GM23248 (cell line): Measurements from ENCODE around the gene FAM241A. TPM values are rescaled to one million over a fixed set of nuclear protein-coding genes. Genes with fewer than 3 reads are reported as not detected.

Experiments used
- DNase-seq: peaks from one replicate; pipeline ENCODE4 v3.0.0-alpha.2; 2015
- H2AFZ ChIP-seq: fragments of 200-600 bp; sonication (generic); 2 replicates; pipeline ENCODE4 v1.6.1; 2016; ENCODE audit warnings: antibody characterized with exemption
- H3F3A ChIP-seq: fragments of 200-600 bp; sonication (generic); 2 replicates; pipeline ENCODE4 v1.6.1; 2016; ENCODE audit warnings: mild to moderate bottlenecking, antibody characterized with exemption, mixed run types; ENCODE audit not compliant: insufficient read depth
- H3K27ac ChIP-seq: fragments of 200-600 bp; sonication (generic); 2 replicates; pipeline ENCODE4 v1.5.1; 2016; ENCODE audit warnings: mild to moderate bottlenecking
- H3K27me3 ChIP-seq: fragments of 200-600 bp; sonication (generic); replicated peaks from 2 replicates; pipeline ENCODE4 v1.6.1; 2016; ENCODE audit warnings: mild to moderate bottlenecking; ENCODE audit not compliant: insufficient read depth
- H3K36me3 ChIP-seq: fragments of 200-600 bp; sonication (generic); 2 replicates; pipeline ENCODE4 v1.6.1; 2016; ENCODE audit warnings: low read depth, mild to moderate bottlenecking
- H3K4me1 ChIP-seq: fragments of 200-600 bp; sonication (generic); 2 replicates; pipeline ENCODE4 v1.6.1; 2016; ENCODE audit warnings: mild to moderate bottlenecking; ENCODE audit not compliant: insufficient read depth
- H3K4me2 ChIP-seq: fragments of 200-600 bp; sonication (generic); one replicate; pipeline ENCODE4 v1.6.1; 2016; ENCODE audit warnings: mild to moderate bottlenecking; ENCODE audit not compliant: unreplicated experiment
- H3K4me3 ChIP-seq: fragments of 200-600 bp; sonication (generic); 2 replicates; pipeline ENCODE4 v1.5.1; 2016; ENCODE audit warnings: mild to moderate bottlenecking
- H3K79me2 ChIP-seq: fragments of 200-600 bp; sonication (generic); 2 replicates; pipeline ENCODE4 v1.6.1; 2016; ENCODE audit warnings: mild to moderate bottlenecking; ENCODE audit not compliant: insufficient read depth
- H3K9ac ChIP-seq: fragments of 200-600 bp; sonication (generic); 2 replicates; pipeline ENCODE4 v1.6.1; 2016; ENCODE audit warnings: mild to moderate bottlenecking
- H3K9me2 ChIP-seq: fragments of 200-600 bp; sonication (generic); 2 replicates; pipeline ENCODE4 v1.6.1; 2016; ENCODE audit warnings: mixed run types, mild to moderate bottlenecking, moderate library complexity; ENCODE audit not compliant: insufficient read depth
- H3K9me3 ChIP-seq: fragments of 200-600 bp; sonication (generic); one replicate; pipeline ENCODE4 v1.6.1; 2017; ENCODE audit warnings: low read depth
- H4K20me1 ChIP-seq: fragments of 200-600 bp; sonication (generic); 2 replicates; pipeline ENCODE4 v1.6.0; 2016; ENCODE audit not compliant: insufficient read depth
- EZH2 ChIP-seq: fragments of 200-600 bp; sonication (generic); IDR thresholded peaks from 2 replicates; pipeline ENCODE4 v1.6.1; 2018; ENCODE audit warnings: antibody characterized with exemption, mild to moderate bottlenecking; ENCODE audit not compliant: insufficient read depth, poor library complexity, severe bottlenecking
- EZH2phosphoT487 ChIP-seq: fragments of 200-600 bp; sonication (generic); IDR thresholded peaks from 2 replicates; pipeline ENCODE4 v1.6.1; 2018; ENCODE audit warnings: antibody characterized with exemption, moderate library complexity, mild to moderate bottlenecking, low read depth; ENCODE audit not compliant: insufficient read depth
- WGBS, 2 experiments: methylation state at CpG; one replicate each; pipeline ENCODE4 v1.1.6; 2015 to 2017; ENCODE audit warnings: low lambda C conversion rate in 2 of 2, low coverage in 1 of 2; ENCODE audit errors: missing lambda C conversion rate in 2 of 2; 5-methylcytosine and 5-hydroxymethylcytosine counted together
- in situ Hi-C: fragments of 300-500 bp; cut with MboI; formaldehyde crosslinking; loops from 2 replicates; pipeline ENCODE4 v1.15.0; 2020
- polyA plus RNA-seq: library from polyadenylated mRNA; unstranded; fragments of >200 nt; fragmentation: Nextera tagmentation; extraction: Ambion mirVana; gene quantifications from 2 replicates; pipeline ENCODE4 v1.2.1, GENCODE V29; 2016
- total RNA-seq: library from RNA; depleted of rRNA; stranded (reverse); fragments of >200 nt; shearing (Covaris generic); gene quantifications from 2 replicates; pipeline ENCODE4 v1.2.3, GENCODE V29; 2014

Gene FAM241A
- total and polyA plus RNA-seq, 2 experiments from 2014 or later = 5.2 to 6.2 TPM

DNA sequence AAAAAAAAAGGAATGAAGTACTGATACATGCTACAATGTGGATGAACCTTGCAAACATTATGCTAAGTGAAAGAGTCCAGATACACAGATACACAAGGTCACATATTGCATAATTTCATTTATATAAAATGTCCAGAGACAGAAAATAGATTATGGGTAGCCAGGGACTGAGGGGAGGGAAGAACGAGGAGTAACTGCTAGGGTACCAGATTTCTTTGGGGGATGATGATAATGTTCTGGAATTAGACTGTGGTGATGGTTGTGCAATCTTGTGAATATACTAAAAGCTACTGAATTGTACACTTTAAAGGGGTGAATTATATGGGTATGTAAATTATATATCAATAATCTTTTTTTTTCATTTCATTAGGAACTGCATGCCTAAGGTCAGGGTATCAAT lies 65.5 kb downstream of the FAM241A start:
- DNase-seq = peak; percentile 33

DNA sequence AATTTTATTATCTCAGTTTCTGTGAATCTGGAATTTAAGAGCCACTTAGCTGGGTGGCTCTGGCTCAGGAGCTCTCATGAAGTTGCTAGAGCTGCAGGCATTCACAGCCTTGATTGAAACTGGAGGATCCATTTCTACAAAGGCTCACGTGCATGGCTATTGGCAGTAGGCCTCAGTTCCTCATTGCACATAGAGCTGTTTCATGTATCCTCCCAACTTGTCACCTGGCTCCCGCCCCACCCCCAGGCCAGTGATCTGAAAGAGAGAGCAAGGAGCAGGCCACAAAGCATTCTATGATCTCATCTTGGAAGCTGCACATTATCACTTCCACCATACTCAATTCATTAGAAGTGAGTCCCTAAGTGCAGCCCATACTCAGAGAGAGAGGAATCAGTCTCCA lies 67.8 kb downstream of the FAM241A start:
- 48 to 58% methylated on average over 2 of the region's 2 CpGs for WGBS, 2 experiments
- DNase-seq = peak; percentile 22
- Histone ChIP-seq H3K9me2 (no peaks in the 10 kb centered on the region), H3K27ac (peak overlapping the region; percentile 69), H2AFZ (no peak overlapping the region), H3K27me3 (no peaks in the 10 kb centered on the region), H4K20me1 (no peaks in the 10 kb centered on the region), H3F3A (peaks cover 19% of the 10 kb centered on the region), H3K9me3 (no peaks in the 10 kb centered on the region), H3K9ac (no peak overlapping the region), H3K4me2 (peak overlapping the region; percentile 59), H3K4me1 (peaks cover 22% of the 10 kb centered on the region), H3K79me2 (no peaks in the 10 kb centered on the region), H3K4me3 (no peak overlapping the region), H3K36me3 (no peaks in the 10 kb centered on the region)
- in situ Hi-C loops = no loop called here
- TF ChIP-seq EZH2phosphoT487 (no peak), EZH2 (no peak)

More for the DNA sequence above, 65.5 kb downstream of the FAM241A start:
- H3K79me2 ChIP-seq = no peaks in the 10 kb centered on the region
- no peak overlapping the region for H3K9ac ChIP-seq
- H2AFZ ChIP-seq = no peak overlapping the region
- no peaks in the 10 kb centered on the region for H4K20me1 ChIP-seq
- in situ Hi-C loops = no loop called here
- no peak for TF ChIP-seq EZH2phosphoT487
- H3K9me2 ChIP-seq = no peaks in the 10 kb centered on the region
- peaks cover 19% of the 10 kb centered on the region for H3F3A ChIP-seq
- peaks cover 22% of the 10 kb centered on the region for H3K4me1 ChIP-seq
- no peak overlapping the region for H3K4me2 ChIP-seq
- no peak overlapping the region for H3K27ac ChIP-seq
- no peaks in the 10 kb centered on the region for H3K36me3 ChIP-seq
- H3K4me3 ChIP-seq = no peak overlapping the region
- H3K27me3 ChIP-seq = no peaks in the 10 kb centered on the region
- WGBS, 2 experiments = 55 to 75% methylated on average over 1 of the region's 1 CpG
- H3K9me3 ChIP-seq = no peaks in the 10 kb centered on the region

DNA sequence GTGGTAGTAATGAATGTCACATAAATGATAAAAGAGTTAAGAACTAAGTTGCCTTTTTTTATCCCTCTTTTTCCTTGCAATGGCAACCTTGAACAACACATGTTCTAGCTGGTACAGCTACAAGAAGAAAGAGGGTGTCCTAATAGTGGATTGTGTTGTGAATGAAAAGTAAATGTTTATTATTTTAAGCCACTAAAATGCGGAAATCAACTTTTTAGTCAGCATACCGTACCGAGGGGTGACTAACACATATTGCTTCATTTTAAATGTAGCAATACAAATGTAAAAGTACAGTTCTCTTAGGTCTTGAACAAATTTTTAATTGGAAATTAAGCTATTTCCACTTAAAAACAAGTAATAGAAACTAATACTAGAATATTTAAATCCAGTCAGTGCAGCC lies 68.6 kb downstream of the FAM241A start:
- Histone ChIP-seq H3K4me1 (peaks cover 22% of the 10 kb centered on the region), H2AFZ (peak overlapping the region; percentile 43), H4K20me1 (no peaks in the 10 kb centered on the region), H3K79me2 (no peaks in the 10 kb centered on the region), H3K4me3 (peak overlapping the region; percentile 46), H3K9ac (peak overlapping the region; percentile 51), H3K4me2 (peak overlapping the region; percentile 61), H3K9me2 (no peaks in the 10 kb centered on the region), H3K9me3 (no peaks in the 10 kb centered on the region), H3K36me3 (no peaks in the 10 kb centered on the region), H3F3A (peaks cover 19% of the 10 kb centered on the region), H3K27me3 (no peaks in the 10 kb centered on the region), H3K27ac (peak overlapping the region; percentile 69)
- WGBS, 2 experiments = 0 to 3% methylated on average over 3 of the region's 3 CpGs
- in situ Hi-C loops = no loop called here
- peak; percentile 88 for DNase-seq
- no peak for TF ChIP-seq EZH2phosphoT487
- no peak for TF ChIP-seq EZH2

DNA sequence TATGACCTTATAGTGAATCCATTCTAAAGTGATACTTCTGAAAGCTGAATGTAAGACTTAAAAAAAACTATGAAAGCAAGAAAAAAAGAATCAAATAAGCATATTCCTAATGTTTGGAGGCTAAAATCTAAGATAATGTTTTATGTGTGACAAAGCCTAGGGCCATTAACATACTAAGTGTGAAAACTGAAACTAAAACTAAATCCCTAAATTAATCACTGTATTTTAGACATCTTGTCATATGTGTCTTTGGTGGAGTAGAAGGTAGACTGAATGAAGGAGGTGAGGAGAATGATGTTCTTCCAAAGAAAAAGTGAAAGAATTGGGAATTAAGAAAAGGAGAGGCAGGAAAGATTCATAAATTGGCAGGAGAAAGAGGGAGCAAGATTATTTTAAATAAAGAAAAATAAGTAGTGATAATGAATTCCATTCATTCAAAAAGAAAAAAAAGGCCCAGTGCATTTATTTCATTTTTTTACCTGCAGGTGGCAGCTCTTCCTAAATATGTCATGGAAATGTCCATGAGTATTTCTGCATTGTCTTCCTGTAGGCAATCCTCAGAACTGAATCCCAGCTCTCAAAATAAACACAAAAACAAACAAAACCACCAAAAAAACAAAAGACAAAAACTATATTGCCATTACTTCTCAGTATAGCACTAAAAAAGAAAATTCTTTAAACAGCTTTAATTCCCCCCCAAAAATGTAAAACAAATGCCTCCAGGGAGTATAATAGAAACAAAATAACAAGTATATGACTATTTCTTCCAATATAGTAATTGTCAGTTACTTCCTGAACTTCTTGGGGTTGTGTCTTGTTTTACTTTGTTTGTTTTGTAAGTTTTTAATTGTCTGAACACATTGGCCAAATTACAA lies 69.4 kb downstream of the FAM241A start:
- H3K4me2 ChIP-seq = peak overlapping the region; percentile 61
- TF ChIP-seq EZH2 (no peak), EZH2phosphoT487 (no peak)
- peak; percentile 62 for DNase-seq

More for the DNA sequence above, 69.4 kb downstream of the FAM241A start:
- Histone ChIP-seq H3K4me1 (peaks cover 22% of the 10 kb centered on the region), H3K9me2 (no peaks in the 10 kb centered on the region), H4K20me1 (no peaks in the 10 kb centered on the region), H3F3A (peaks cover 19% of the 10 kb centered on the region), H3K36me3 (no peaks in the 10 kb centered on the region), H3K27ac (peak overlapping the region; percentile 69), H3K9me3 (no peaks in the 10 kb centered on the region), H3K79me2 (no peaks in the 10 kb centered on the region), H3K4me3 (peak overlapping the region; percentile 46), H3K27me3 (no peaks in the 10 kb centered on the region), H3K9ac (peak overlapping the region; percentile 51), H2AFZ (peak overlapping the region; percentile 43)
- in situ Hi-C loops = no loop called here
